ENCODE measurements around the gene SPRYD3. TPM values are rescaled to one million over a fixed set of nuclear protein-coding genes. Genes with fewer than 3 reads are reported as not detected.
"Not testable (repeated sequence)": the region's sequence is repeated elsewhere in the genome, so short reads cannot be mapped to it uniquely, and the experiment has no call there.

The SPRYD3 gene
- total and polyA plus RNA-seq, 12 donors, result 20.5 to 63.9 (median 47.4) TPM

GRCh38 chr12:53097564-53098353 is 18.6 kb upstream of the SPRYD3 start, which contains the start of gene IGFBP6:
Gene IGFBP6 (plus strand): TSS chr12:53097667. CDS start chr12:53097718, 51 bp downstream.
- peak; percentile 51 to 73 (median 68) for ATAC-seq
- Histone ChIP-seq H3K27me3 (peaks cover 0 to 4% (median 0%) of the 10 kb centered on the region in 7 donors), H3K4me3 (peak within 1 kb of the TSS; percentile 28 to 82 (median 66)), H3K27ac (peak within 1 kb of the TSS; percentile 79 to 97 (median 90)), H3K9me3 (no peaks in the 10 kb centered on the region), H3K36me3 (peaks cover 0 to 23% (median 0%) of the 10 kb centered on the region in 9 donors), H3K4me1 (peaks cover 10 to 59% (median 40%) of the 10 kb centered on the region in 9 donors)
- WGBS, 2 donors, result 1% methylated on average over 51 of the region's 51 CpGs
- intact Hi-C loops (cut with DNase I), result loop anchor here in 7 of 10 donors (2.0 to 5.0 kb wide), 7 partner anchors 17 to 60 kb away; partner anchors contain the start of gene SPRYD3 (in 2 of the 7)
- TF ChIP-seq, protein P1, sequence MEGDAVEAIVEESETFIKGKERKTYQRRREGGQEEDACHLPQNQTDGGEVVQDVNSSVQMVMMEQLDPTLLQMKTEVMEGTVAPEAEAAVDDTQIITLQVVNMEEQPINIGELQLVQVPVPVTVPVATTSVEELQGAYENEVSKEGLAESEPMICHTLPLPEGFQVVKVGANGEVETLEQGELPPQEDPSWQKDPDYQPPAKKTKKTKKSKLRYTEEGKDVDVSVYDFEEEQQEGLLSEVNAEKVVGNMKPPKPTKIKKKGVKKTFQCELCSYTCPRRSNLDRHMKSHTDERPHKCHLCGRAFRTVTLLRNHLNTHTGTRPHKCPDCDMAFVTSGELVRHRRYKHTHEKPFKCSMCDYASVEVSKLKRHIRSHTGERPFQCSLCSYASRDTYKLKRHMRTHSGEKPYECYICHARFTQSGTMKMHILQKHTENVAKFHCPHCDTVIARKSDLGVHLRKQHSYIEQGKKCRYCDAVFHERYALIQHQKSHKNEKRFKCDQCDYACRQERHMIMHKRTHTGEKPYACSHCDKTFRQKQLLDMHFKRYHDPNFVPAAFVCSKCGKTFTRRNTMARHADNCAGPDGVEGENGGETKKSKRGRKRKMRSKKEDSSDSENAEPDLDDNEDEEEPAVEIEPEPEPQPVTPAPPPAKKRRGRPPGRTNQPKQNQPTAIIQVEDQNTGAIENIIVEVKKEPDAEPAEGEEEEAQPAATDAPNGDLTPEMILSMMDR (IDR thresholded peaks at IDR 0.05), result peak in 4 of 9 donors; percentile 13 to 26 (median 22)
- DNase-seq, result peak; percentile 62 to 79

GRCh38 chr12:53097207-53097563 is 18.0 kb upstream of the SPRYD3 start:
- Histone ChIP-seq H3K27me3 (peaks cover 0 to 4% (median 0%) of the 10 kb centered on the region in 7 donors), H3K4me3 (peak overlapping the region; percentile 28 to 82 (median 66)), H3K27ac (peak overlapping the region; percentile 79 to 97 (median 90)), H3K36me3 (peaks cover 0 to 17% (median 0%) of the 10 kb centered on the region in 9 donors), H3K4me1 (peaks cover 10 to 54% (median 40%) of the 10 kb centered on the region in 9 donors), H3K9me3 (no peaks in the 10 kb centered on the region)
- WGBS, 2 donors, result 1 to 2% methylated on average over 9 of the region's 9 CpGs
- TF ChIP-seq, protein P1 (IDR thresholded peaks at IDR 0.05), result no peak
- ATAC-seq, result peak; percentile 21 to 61 (median 40)
- DNase-seq, result no peak
- intact Hi-C loops (cut with DNase I), result loop anchor here in 5 of 10 donors (2.0 to 5.0 kb wide), 4 partner anchors 16 to 60 kb away; partner anchors contain the start of gene SPRYD3 (in 2 of the 5)

DNA sequence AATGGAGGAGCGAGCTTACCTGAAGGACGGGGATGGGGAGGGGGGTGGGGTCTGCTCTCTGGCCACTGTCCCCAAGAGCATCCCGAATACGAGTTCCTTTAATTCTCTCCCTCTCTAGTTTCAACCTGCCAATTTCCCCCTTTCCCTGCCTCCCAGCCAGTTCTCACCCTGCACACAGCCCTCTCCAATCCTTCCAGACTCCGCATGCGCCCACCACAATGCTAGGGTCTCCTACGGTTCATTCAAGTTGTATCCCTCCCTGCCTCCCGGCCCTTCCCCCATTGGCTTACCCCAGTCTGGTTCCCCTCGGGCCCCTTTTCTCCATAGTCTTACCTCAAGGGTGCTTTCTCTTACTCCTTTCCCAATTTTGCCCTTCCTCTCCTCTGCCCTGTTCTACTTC is 17.6 kb upstream of the SPRYD3 start:
- Histone ChIP-seq H3K4me1 (peaks cover 10 to 50% (median 40%) of the 10 kb centered on the region in 9 donors), H3K27me3 (peaks cover 0 to 4% (median 0%) of the 10 kb centered on the region in 7 donors), H3K4me3 (peak overlapping the region; percentile 28 to 82 (median 66)), H3K9me3 (no peaks in the 10 kb centered on the region), H3K27ac (peak overlapping the region; percentile 79 to 97 (median 90)), H3K36me3 (peaks cover 0 to 13% (median 0%) of the 10 kb centered on the region in 9 donors)
- no peak for ATAC-seq
- intact Hi-C loops (cut with DNase I), result loop anchor here in 5 of 10 donors (2.0 to 5.0 kb wide), 4 partner anchors 16 to 59 kb away; partner anchors contain the start of gene SPRYD3 (in 2 of the 5)
- 50 to 51% methylated on average over 9 of the region's 9 CpGs for WGBS, 2 donors
- TF ChIP-seq, protein P1 (IDR thresholded peaks at IDR 0.05), result no peak
- no peak for DNase-seq

DNA sequence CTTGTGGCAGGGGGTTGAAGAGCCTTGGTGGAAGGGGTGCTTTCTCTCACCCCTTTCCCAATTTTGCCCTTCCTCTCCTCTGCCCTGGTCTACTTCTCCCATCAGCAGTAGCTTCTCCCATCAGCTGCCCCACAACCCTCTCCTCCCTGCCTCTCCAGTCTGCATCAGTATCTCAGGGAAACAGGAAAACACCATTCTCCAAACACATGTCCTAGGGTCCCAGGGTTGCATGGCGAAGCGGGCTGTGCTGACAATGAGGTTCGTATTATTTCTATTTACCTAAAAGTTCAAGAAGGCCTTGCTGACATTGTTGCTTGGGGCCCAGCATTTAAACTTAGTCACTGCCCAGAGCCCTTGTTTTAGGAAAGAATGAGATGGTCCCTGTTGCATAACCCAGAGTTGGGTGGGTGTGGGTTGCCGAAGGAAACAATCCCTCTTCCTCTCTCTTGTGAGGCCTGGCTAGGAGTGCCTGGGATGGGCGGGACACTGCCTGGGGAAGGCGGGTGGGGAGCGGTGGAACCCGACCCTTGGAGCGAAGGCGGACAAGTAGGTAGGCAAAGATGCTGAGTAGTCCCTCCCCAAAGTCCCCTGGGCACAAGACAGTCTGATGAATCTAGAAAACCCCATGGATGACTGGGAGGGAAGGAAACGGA is 17.0 kb upstream of the SPRYD3 start:
- H3K4me3 ChIP-seq, result peak overlapping the region in 7 of 10 donors; percentile 62 to 82 (median 68)
- H3K9me3 ChIP-seq, result no peaks in the 10 kb centered on the region
- peaks cover 0 to 8% (median 0%) of the 10 kb centered on the region in 9 donors for H3K36me3 ChIP-seq
- 43 to 67% methylated on average over 11 of the region's 11 CpGs for WGBS, 2 donors
- peaks cover 0 to 4% (median 0%) of the 10 kb centered on the region in 7 donors for H3K27me3 ChIP-seq
- ATAC-seq, result peak; percentile 54 to 80 (median 72)
- intact Hi-C loops (cut with DNase I), result loop anchor here in 5 of 10 donors (2.0 to 5.0 kb wide), 4 partner anchors 15 to 59 kb away; partner anchors contain the start of gene SPRYD3 (in 2 of the 5)
- H3K27ac ChIP-seq, result peak overlapping the region; percentile 64 to 97 (median 90)
- peak; percentile 79 to 80 for DNase-seq
- H3K4me1 ChIP-seq, result peaks cover 10 to 50% (median 40%) of the 10 kb centered on the region in 9 donors
- TF ChIP-seq, protein P1 (IDR thresholded peaks at IDR 0.05), result no peak

- DNase-seq, H3K27me3 ChIP-seq, H3K36me3 ChIP-seq, H3K9me3 ChIP-seq, ATAC-seq, H3K4me3 ChIP-seq: not testable (repeated sequence)
- 98% methylated on average over 3 of the region's 3 CpGs for WGBS, 2 donors
- intact Hi-C loops (cut with DNase I), result loop anchor here in 2 of 10 donors (5.0 kb wide), 2 partner anchors 33 to 58 kb away; no protein-coding TSS in a partner anchor
- Histone ChIP-seq H3K27ac (peak overlapping the region in 9 of 10 donors; percentile 64 to 97 (median 91)), H3K4me1 (peaks cover 10 to 50% (median 40%) of the 10 kb centered on the region in 9 donors)
These were observed 16.4 kb upstream of the SPRYD3 start for GRCh38 chr12:53095596-53095895.

DNA sequence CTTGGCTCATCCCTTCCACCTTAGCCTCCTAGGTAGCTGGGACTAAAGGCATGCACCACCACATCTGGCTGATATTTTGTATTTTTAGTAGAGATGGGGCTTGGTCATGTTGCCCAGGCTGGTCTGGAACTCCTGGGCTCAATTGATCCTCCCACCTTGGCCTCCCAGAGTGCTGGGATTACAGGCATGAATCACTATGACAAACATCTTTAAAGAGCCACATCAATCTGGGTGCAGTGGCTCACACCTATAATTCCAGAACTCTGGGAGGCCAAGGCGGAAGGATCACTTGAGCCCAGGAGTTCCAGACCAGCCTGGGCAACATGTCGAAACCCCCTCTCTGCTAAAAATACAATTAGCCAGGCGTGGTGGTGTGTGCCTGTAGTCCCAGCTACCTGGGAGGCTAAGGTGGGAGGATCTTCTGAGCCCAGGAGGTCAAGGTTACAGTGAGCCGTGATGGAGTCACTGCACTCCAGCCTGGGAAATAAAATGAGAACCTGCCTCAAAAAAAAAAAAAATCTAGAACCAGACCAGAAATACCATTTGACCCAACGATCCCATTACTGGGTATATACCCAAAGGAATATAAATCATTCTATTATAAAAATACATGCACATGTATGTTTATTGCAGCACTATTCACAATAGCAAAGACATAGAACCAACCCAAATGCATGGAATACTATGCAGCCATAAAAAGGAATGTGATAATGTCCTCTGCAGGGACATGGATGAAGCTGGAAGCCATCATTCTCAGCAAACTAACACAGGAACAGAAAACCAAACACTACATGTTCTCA is 15.8 kb upstream of the SPRYD3 start:
- H3K36me3 ChIP-seq, H3K27me3 ChIP-seq, DNase-seq, H3K4me3 ChIP-seq, ATAC-seq, H3K9me3 ChIP-seq: not testable (repeated sequence)
- H3K27ac ChIP-seq, result peak overlapping the region in 2 of 10 donors; percentile 89 to 93
- intact Hi-C loops (cut with DNase I), result loop anchor here in 2 of 10 donors (5.0 kb wide), 2 partner anchors 33 to 58 kb away; no protein-coding TSS in a partner anchor
- peaks cover 10 to 50% (median 40%) of the 10 kb centered on the region in 9 donors for H3K4me1 ChIP-seq
- 96 to 98% methylated on average over 5 of the region's 5 CpGs for WGBS, 2 donors
